ENCODE results near the gene SPAG9. TPM values are rescaled to one million over a fixed set of nuclear protein-coding genes. Genes with fewer than 3 reads are reported as not detected.

SPAG9 gene
- total RNA-seq, 1 experiment from 2014 or later = 77.6 TPM

- no peaks in the 10 kb centered on the region for H3K27me3 ChIP-seq (ENCODE audit: insufficient read depth, low read length)
- RAD21 ChIA-PET (ENCODE audit: low non-redundant PET in 1 of 2, low total read pairs in 2 of 2, uncharacterized antibody in 2 of 2, unreplicated experiment in 2 of 2) = no interaction called here
- TF ChIP-seq POLR2AphosphoS5 (IDR thresholded peaks at IDR 0.05; ENCODE audit: low read depth, low read length) = no peak
- no peaks in the 10 kb centered on the region for H3K79me2 ChIP-seq (ENCODE audit: insufficient read depth, low read length)
- H3K36me3 ChIP-seq (ENCODE audit: control insufficient read depth in 1 of 2, insufficient read depth in 2 of 2, low read length in 2 of 2) = peaks cover 5 to 13% of the 10 kb centered on the region in 2 experiments; a peak in 3 of 4 replicates
- intact Hi-C loops (cut with micrococcal nuclease) = no loop called here
- BruUV-seq (replicated peaks) = no TSS peak
- no peaks in the 10 kb centered on the region for H3K9me2 ChIP-seq (ENCODE audit: insufficient read depth)
- no peak overlapping the region for H3K4me3 ChIP-seq (replicated peaks in 1 of 2; ENCODE audit: low read depth in 1 of 2, low read length in 2 of 2)
- no peak for ATAC-seq
- no peaks in the 10 kb centered on the region for H3K4me1 ChIP-seq (ENCODE audit: control insufficient read depth in 1 of 2, insufficient read depth in 2 of 2, low read length in 2 of 2)
- POLR2A ChIA-PET = no interaction called here
- H2AFZ ChIP-seq (ENCODE audit: low read depth, low read length, poor library complexity, severe bottlenecking) = no peak overlapping the region
- H3K4me2 ChIP-seq (ENCODE audit: low read length) = no peak overlapping the region
- H3K9ac ChIP-seq (ENCODE audit: low read length) = no peak overlapping the region
- H3K9me3 ChIP-seq (ENCODE audit: control insufficient read depth in 1 of 2, insufficient read depth in 1 of 2, low read depth in 1 of 2, low read length in 2 of 2) = no peaks in the 10 kb centered on the region
- CTCF ChIA-PET = interaction anchor here (0.8 to 1.3 kb wide), 2 partner anchors 12 to 140 kb away, joined by 3 to 7 read pairs; partner anchors contain the start of gene NME1
- H4K20me1 ChIP-seq (ENCODE audit: insufficient read depth) = no peaks in the 10 kb centered on the region
- DNase-seq (ENCODE audit: low read depth, low spot score) = no peak
- H3K27ac ChIP-seq (ENCODE audit: low read depth, low read length) = no peak overlapping the region
Measured at GRCh38 chr17:51013322-51013721, 107.3 kb downstream of the SPAG9 start.

GRCh38 chr17:51012538-51012937 is 108.1 kb downstream of the SPAG9 start:
- Histone ChIP-seq H3K4me2 (ENCODE audit: low read length) (no peak overlapping the region), H4K20me1 (ENCODE audit: insufficient read depth) (no peaks in the 10 kb centered on the region), H3K9me3 (ENCODE audit: control insufficient read depth in 1 of 2, insufficient read depth in 1 of 2, low read depth in 1 of 2, low read length in 2 of 2) (no peaks in the 10 kb centered on the region), H3K9ac (ENCODE audit: low read length) (no peak overlapping the region), H3K27ac (ENCODE audit: low read depth, low read length) (no peak overlapping the region), H3K27me3 (ENCODE audit: insufficient read depth, low read length) (no peaks in the 10 kb centered on the region), H3K4me3 (replicated peaks in 1 of 2; ENCODE audit: low read depth in 1 of 2, low read length in 2 of 2) (no peak overlapping the region), H3K4me1 (ENCODE audit: control insufficient read depth in 1 of 2, insufficient read depth in 2 of 2, low read length in 2 of 2) (no peaks in the 10 kb centered on the region), H3K36me3 (ENCODE audit: control insufficient read depth in 1 of 2, insufficient read depth in 2 of 2, low read length in 2 of 2) (peaks cover 5 to 13% of the 10 kb centered on the region in 2 experiments; a peak in 3 of 4 replicates), H3K9me2 (ENCODE audit: insufficient read depth) (no peaks in the 10 kb centered on the region), H3K79me2 (ENCODE audit: insufficient read depth, low read length) (no peaks in the 10 kb centered on the region), H2AFZ (ENCODE audit: low read depth, low read length, poor library complexity, severe bottlenecking) (no peak overlapping the region)
- CTCF ChIA-PET = interaction anchor here (0.8 to 1.3 kb wide), 2 partner anchors 12 to 141 kb away, joined by 3 to 7 read pairs; partner anchors contain the start of gene NME1
- intact Hi-C loops (cut with micrococcal nuclease) = no loop called here
- POLR2A ChIA-PET = no interaction called here
- DNase-seq (ENCODE audit: low read depth, low spot score) = no peak
- TF ChIP-seq RAD21 (IDR thresholded peaks at IDR 0.05; ENCODE audit: low read depth) = no peak
- no peak for TF ChIP-seq SIN3A (IDR thresholded peaks at IDR 0.05; ENCODE audit: low read depth)
- no peak for TF ChIP-seq CBX3 (IDR thresholded peaks at IDR 0.05; ENCODE audit: low read depth)
- no peak for TF ChIP-seq YY1 (IDR thresholded peaks at IDR 0.05; ENCODE audit: extremely low read depth, insufficient replicate concordance, low read depth, low read length)
- no peak for TF ChIP-seq EZH2 (IDR thresholded peaks at IDR 0.05)
- TF ChIP-seq SRF (IDR thresholded peaks at IDR 0.05; ENCODE audit: low read depth) = no peak
- no peak for TF ChIP-seq EGR1 (IDR thresholded peaks at IDR 0.05; ENCODE audit: low read depth)
- no peak for TF ChIP-seq FOSL1 (IDR thresholded peaks at IDR 0.05; ENCODE audit: low read depth)
- TF ChIP-seq ZFX (IDR thresholded peaks at IDR 0.05) = no peak
- TF ChIP-seq ATF3 (IDR thresholded peaks at IDR 0.05) = no peak
- no peak for TF ChIP-seq ZBTB33 (IDR thresholded peaks at IDR 0.05; ENCODE audit: extremely low read depth, insufficient replicate concordance, low read length)
- no peak for TF ChIP-seq ELF1 (IDR thresholded peaks at IDR 0.05; ENCODE audit: borderline replicate concordance, low read depth)
- TF ChIP-seq MAX (IDR thresholded peaks at IDR 0.05) = no peak
- BruUV-seq (replicated peaks) = no TSS peak
- ATAC-seq = no peak
- RAD21 ChIA-PET (ENCODE audit: low non-redundant PET in 1 of 2, low total read pairs in 2 of 2, uncharacterized antibody in 2 of 2, unreplicated experiment in 2 of 2) = no interaction called here
